ENCODE data around the gene FAM118B.

DNA sequence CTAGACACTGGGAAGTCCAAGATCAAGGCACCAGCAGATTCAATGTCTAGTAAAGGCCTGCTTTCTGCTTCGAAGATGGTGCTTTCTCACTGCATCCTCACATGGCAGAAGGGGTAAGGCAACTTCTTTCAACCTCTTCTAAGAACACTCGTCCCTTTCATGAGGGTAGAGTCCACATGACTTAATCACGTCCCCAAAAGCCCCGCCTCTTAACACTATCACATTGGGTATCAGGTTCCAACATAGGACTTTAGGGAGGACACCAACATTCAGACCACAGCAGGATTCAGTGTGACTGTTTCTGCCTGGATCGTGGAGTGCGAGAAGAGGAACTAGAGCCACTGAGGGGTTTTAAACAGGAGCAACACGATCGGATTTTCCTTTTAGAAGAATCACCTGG lies 67.6 kb downstream of the FAM118B start:
- TF ChIP-seq CTCF (conservative IDR thresholded peaks at IDR 0.05) (no peak), EZH2 (IDR thresholded peaks at IDR 0.05; ENCODE audit: low read depth) (no peak)

Measured in PC-9 (cell line).